Epithelial cell of prostate (primary cell): Measurements from ENCODE around the gene THSD4.

Experiments
- DNase-seq: peaks from one replicate; pipeline ENCODE4 v3.0.0-alpha.2; 2011; ENCODE audit warnings: low read depth, low spot score
- H3K27ac ChIP-seq: fragments of 450-650 bp; 2 replicates; pipeline ENCODE4 v1.5.1; 2017; ENCODE audit warnings: mild to moderate bottlenecking

Gene THSD4

GRCh38 chr15:71610728-71611552 is 495.7 kb downstream of the THSD4 start:
- DNase-seq, result no peak
- no peak overlapping the region for H3K27ac ChIP-seq

- no peak overlapping the region for H3K27ac ChIP-seq
- DNase-seq, result no peak
Observed at GRCh38 chr15:71611553-71612396, 496.5 kb downstream of the THSD4 start.

- no peak for DNase-seq
- H3K27ac ChIP-seq, result no peak overlapping the region
Observed at GRCh38 chr15:71612397-71612722, 497.1 kb downstream of the THSD4 start.

GRCh38 chr15:71612869-71613268 is 497.6 kb downstream of the THSD4 start:
- H3K27ac ChIP-seq, result no peak overlapping the region
- DNase-seq, result no peak

- no peak overlapping the region for H3K27ac ChIP-seq
- DNase-seq, result no peak
Observed at GRCh38 chr15:71623111-71623510, 507.8 kb downstream of the THSD4 start.

- no peak overlapping the region for H3K27ac ChIP-seq
- DNase-seq, result no peak
Observed at GRCh38 chr15:71626596-71627088, 511.4 kb downstream of the THSD4 start.

- no peak for DNase-seq
Observed at GRCh38 chr15:71627188-71627587, 511.9 kb downstream of the THSD4 start.

GRCh38 chr15:71627604-71628003 is 512.3 kb downstream of the THSD4 start:
- no peak overlapping the region for H3K27ac ChIP-seq
- no peak for DNase-seq

More at GRCh38 chr15:71627188-71627587, 511.9 kb downstream of the THSD4 start:
- H3K27ac ChIP-seq, result no peak overlapping the region

GRCh38 chr15:71628988-71629770 is 513.9 kb downstream of the THSD4 start:
- no peak for DNase-seq
- no peak overlapping the region for H3K27ac ChIP-seq

GRCh38 chr15:71629781-71630474 is 514.7 kb downstream of the THSD4 start:
- H3K27ac ChIP-seq, result no peak overlapping the region
- DNase-seq, result no peak

- DNase-seq, result no peak
- no peak overlapping the region for H3K27ac ChIP-seq
Observed at GRCh38 chr15:71630475-71630809, 515.2 kb downstream of the THSD4 start.

- no peak for DNase-seq
- H3K27ac ChIP-seq, result no peak overlapping the region
Observed at GRCh38 chr15:71632576-71633195, 517.4 kb downstream of the THSD4 start.

GRCh38 chr15:71634820-71635560 is 519.7 kb downstream of the THSD4 start:
- H3K27ac ChIP-seq, result no peak overlapping the region
- no peak for DNase-seq

- no peak overlapping the region for H3K27ac ChIP-seq
Observed at GRCh38 chr15:71635735-71636134, 520.5 kb downstream of the THSD4 start.

GRCh38 chr15:71638876-71639275 is 523.6 kb downstream of the THSD4 start:
- H3K27ac ChIP-seq, result no peak overlapping the region
- DNase-seq, result no peak

More at GRCh38 chr15:71635735-71636134, 520.5 kb downstream of the THSD4 start:
- no peak for DNase-seq

- H3K27ac ChIP-seq, result no peak overlapping the region
- no peak for DNase-seq
Observed at GRCh38 chr15:71639471-71639870, 524.2 kb downstream of the THSD4 start.

GRCh38 chr15:71643918-71644317 is 528.6 kb downstream of the THSD4 start:
- no peak for DNase-seq
- no peak overlapping the region for H3K27ac ChIP-seq

- DNase-seq, result no peak
- H3K27ac ChIP-seq, result no peak overlapping the region
Observed at GRCh38 chr15:71646767-71647486, 531.7 kb downstream of the THSD4 start.
